Caco-2 (cell line): ENCODE measurements around the gene TACC2. TPM values are rescaled to one million over a fixed set of nuclear protein-coding genes. Genes with fewer than 3 reads are reported as not detected.

Experiments used
- BruUV-seq: library from RNA; stranded (reverse); fragments of 400-500 nt; replicated peaks from 2 replicates; lab custom pipeline; 2021; lab: Mats Ljungman, UMichigan
- CTCF ChIA-PET: fragments of 300-600 bp; sonication (Branson Sonifier 250); formaldehyde crosslinking; loops from one replicate; lab custom pipeline; 2022; ENCODE audit warnings: antibody characterized with exemption; lab: Charles Lee
- POLR2A ChIA-PET: fragments of 300-600 bp; sonication (Branson Sonifier 250); formaldehyde crosslinking; loops from one replicate; lab custom pipeline; 2022; ENCODE audit warnings: antibody characterized with exemption; lab: Charles Lee
- DNase-seq, 2 experiments: peaks; one replicate each; pipeline versions ENCODE4 v3.0.0 to v3.0.0-alpha.2; 2020 to 2022
- H3K27me3 ChIP-seq: replicated peaks from 2 replicates; pipeline ENCODE4 v1.6.0; 2011; ENCODE audit warnings: low read length; ENCODE audit not compliant: control insufficient read depth, insufficient read depth
- H3K36me3 ChIP-seq: 2 replicates; pipeline ENCODE4 v1.5.1; 2011; ENCODE audit warnings: low read length; ENCODE audit not compliant: control insufficient read depth, insufficient read depth
- H3K4me1 ChIP-seq: fragments of 250-450 bp; sonication (Bioruptor Pico); 2 replicates; pipeline ENCODE4 v1.5.1; 2020; ENCODE audit warnings: mild to moderate bottlenecking
- H3K4me3 ChIP-seq: 2 replicates; pipeline ENCODE4 v1.5.1; 2011; ENCODE audit warnings: low read depth, mild to moderate bottlenecking, control low read depth, low read length
- H3K9me3 ChIP-seq: fragments of 250-450 bp; sonication (Bioruptor Pico); 2 replicates; pipeline ENCODE4 v1.5.1; 2020; ENCODE audit warnings: mild to moderate bottlenecking, moderate library complexity
- H3K27ac Mint-ChIP-seq: one replicate; pipeline ENCODE4 v1.8.0; 2022; ENCODE audit warnings: mixed read lengths; ENCODE audit not compliant: unreplicated experiment
- H3K27me3 Mint-ChIP-seq: one replicate; pipeline ENCODE4 v1.8.0; 2022; ENCODE audit warnings: mixed read lengths; ENCODE audit not compliant: insufficient read depth, unreplicated experiment
- H3K36me3 Mint-ChIP-seq: one replicate; pipeline ENCODE4 v1.8.0; 2022; ENCODE audit warnings: mild to moderate bottlenecking, mixed read lengths; ENCODE audit not compliant: insufficient read depth, unreplicated experiment
- H3K4me1 Mint-ChIP-seq: one replicate; pipeline ENCODE4 v1.8.0; 2022; ENCODE audit warnings: low read depth, mixed read lengths; ENCODE audit not compliant: unreplicated experiment
- H3K4me3 Mint-ChIP-seq: one replicate; pipeline ENCODE4 v1.8.0; 2022; ENCODE audit warnings: mild to moderate bottlenecking, moderate library complexity, mixed read lengths; ENCODE audit not compliant: unreplicated experiment
- H3K9me3 Mint-ChIP-seq: one replicate; pipeline ENCODE4 v1.8.0; 2022; ENCODE audit warnings: mixed read lengths; ENCODE audit not compliant: unreplicated experiment
- intact Hi-C: fragments of 100-400 bp; cut with micrococcal nuclease; formaldehyde crosslinking; loops from one replicate; pipeline ENCODE4 v1.10.0; 2022; ENCODE audit not compliant: unreplicated experiment
- total RNA-seq: library from RNA; stranded (reverse); gene quantifications from 2 replicates; pipeline ENCODE4 v1.2.3, GENCODE V29; 2022
- TF ChIP-seq, protein P1 (sequence below), 2 experiments: fragments of 200-600 bp in 1 of 2; IDR thresholded peaks; 1 replicate in 1 of 2; 2 replicates in 1 of 2; pipeline versions ENCODE4 v1.5.1 to v1.8.0; 2011 to 2022; ENCODE audit warnings: antibody characterized with exemption in 1 of 2, control low read depth in 1 of 2, inconsistent platforms in 1 of 2, low read depth in 1 of 2, low read length in 1 of 2, mild to moderate bottlenecking in 1 of 2, moderate library complexity in 1 of 2; ENCODE audit not compliant: insufficient read depth in 1 of 2, severe bottlenecking in 1 of 2, unreplicated experiment in 1 of 2

The TACC2 gene
- total RNA-seq, 1 experiment from 2014 or later: 117 TPM

DNA sequence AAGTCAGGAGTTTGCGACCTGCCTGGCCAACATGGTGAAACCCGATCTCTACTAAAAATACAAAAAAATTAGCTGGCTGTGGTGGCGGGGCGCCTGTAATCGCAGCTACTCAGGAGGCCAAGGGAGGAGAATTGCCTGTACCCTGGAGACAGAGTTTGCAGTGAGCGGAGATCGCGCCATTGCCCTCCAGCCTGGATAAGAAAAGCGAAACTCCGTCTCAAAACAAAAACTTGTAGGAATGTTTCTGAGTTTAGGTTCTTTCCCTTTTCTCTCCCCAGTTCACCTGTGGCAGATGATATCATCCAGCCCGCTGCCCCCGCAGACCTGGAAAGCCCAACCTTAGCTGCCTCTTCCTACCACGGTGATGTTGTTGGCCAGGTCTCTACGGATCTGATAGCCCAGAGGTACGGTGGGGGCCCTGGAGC, 143.4 kb downstream of the TACC2 start:
- Histone ChIP-seq H3K9me3 (no peaks in the 10 kb centered on the region), H3K36me3 (peaks cover 4% of the 10 kb centered on the region), H3K4me1 (peaks cover 8% of the 10 kb centered on the region), H3K27me3 (no peaks in the 10 kb centered on the region), H3K4me3 (no peak overlapping the region)
- Mint-ChIP-seq H3K4me3 (no peak overlapping the region), H3K9me3 (no peaks in the 10 kb centered on the region), H3K36me3 (peaks cover 59% of the 10 kb centered on the region), H3K4me1 (peaks cover 13% of the 10 kb centered on the region), H3K27me3 (no peaks in the 10 kb centered on the region), H3K27ac (no peak overlapping the region)
- TF ChIP-seq, protein P1, sequence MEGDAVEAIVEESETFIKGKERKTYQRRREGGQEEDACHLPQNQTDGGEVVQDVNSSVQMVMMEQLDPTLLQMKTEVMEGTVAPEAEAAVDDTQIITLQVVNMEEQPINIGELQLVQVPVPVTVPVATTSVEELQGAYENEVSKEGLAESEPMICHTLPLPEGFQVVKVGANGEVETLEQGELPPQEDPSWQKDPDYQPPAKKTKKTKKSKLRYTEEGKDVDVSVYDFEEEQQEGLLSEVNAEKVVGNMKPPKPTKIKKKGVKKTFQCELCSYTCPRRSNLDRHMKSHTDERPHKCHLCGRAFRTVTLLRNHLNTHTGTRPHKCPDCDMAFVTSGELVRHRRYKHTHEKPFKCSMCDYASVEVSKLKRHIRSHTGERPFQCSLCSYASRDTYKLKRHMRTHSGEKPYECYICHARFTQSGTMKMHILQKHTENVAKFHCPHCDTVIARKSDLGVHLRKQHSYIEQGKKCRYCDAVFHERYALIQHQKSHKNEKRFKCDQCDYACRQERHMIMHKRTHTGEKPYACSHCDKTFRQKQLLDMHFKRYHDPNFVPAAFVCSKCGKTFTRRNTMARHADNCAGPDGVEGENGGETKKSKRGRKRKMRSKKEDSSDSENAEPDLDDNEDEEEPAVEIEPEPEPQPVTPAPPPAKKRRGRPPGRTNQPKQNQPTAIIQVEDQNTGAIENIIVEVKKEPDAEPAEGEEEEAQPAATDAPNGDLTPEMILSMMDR (IDR thresholded peaks at IDR 0.05; ENCODE audit: insufficient read depth in 1 of 2, low read depth in 1 of 2, low read length in 1 of 2, severe bottlenecking in 1 of 2, unreplicated experiment in 1 of 2): no peak
- DNase-seq: no peak
- ChIA-PET CTCF (no interaction called here), POLR2A (no interaction called here)
- intact Hi-C loops: no loop called here
- no TSS peak for BruUV-seq

DNA sequence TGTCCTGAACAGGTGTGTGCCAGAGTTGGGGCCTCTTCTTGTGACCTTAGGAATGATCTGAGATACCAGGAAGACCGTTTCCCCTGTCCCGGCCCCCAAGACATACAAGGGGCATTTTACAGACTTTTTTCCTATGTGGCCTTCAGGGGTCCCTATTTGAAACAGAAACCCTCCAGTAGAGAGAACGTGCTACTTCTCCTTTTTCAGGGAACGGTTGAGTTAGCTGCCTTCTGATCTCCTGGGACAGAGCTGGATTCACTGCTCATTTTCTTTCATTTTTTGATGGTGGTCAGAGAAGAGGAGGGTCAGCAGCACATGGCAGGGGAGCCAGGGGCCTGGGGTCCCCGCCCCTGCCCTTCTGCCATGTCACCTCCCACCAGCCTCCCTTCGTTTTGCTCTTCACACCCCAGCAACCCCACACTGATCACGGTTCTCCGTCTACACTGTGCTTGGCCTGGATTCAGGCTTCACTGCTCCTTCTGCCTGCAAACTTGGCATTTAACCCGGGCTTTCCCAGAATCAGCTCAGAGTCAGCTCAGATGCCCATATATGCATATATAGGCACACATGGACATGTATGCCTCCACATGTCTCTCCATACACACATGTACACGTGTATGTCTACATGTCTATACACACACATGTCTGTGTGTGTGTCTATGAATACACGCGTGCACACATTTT, 144.1 kb downstream of the TACC2 start:
- H3K9me3 ChIP-seq: no peaks in the 10 kb centered on the region
- BruUV-seq: no TSS peak
- ChIA-PET POLR2A (no interaction called here), CTCF (no interaction called here)
- no peaks in the 10 kb centered on the region for H3K27me3 ChIP-seq
- H3K4me3 ChIP-seq: no peak overlapping the region
- no peak overlapping the region for H3K4me3 Mint-ChIP-seq
- H3K27ac Mint-ChIP-seq: no peak overlapping the region
- H3K4me1 ChIP-seq: peaks cover 1% of the 10 kb centered on the region
- intact Hi-C loops: no loop called here
- peaks cover 4% of the 10 kb centered on the region for H3K36me3 ChIP-seq
- no peak for DNase-seq
- TF ChIP-seq, protein P1 (IDR thresholded peaks at IDR 0.05; ENCODE audit: insufficient read depth in 1 of 2, low read depth in 1 of 2, low read length in 1 of 2, severe bottlenecking in 1 of 2, unreplicated experiment in 1 of 2): no peak
- no peaks in the 10 kb centered on the region for H3K9me3 Mint-ChIP-seq
- peaks cover 9% of the 10 kb centered on the region for H3K4me1 Mint-ChIP-seq
- H3K27me3 Mint-ChIP-seq: no peaks in the 10 kb centered on the region
- H3K36me3 Mint-ChIP-seq: peaks cover 63% of the 10 kb centered on the region

DNA sequence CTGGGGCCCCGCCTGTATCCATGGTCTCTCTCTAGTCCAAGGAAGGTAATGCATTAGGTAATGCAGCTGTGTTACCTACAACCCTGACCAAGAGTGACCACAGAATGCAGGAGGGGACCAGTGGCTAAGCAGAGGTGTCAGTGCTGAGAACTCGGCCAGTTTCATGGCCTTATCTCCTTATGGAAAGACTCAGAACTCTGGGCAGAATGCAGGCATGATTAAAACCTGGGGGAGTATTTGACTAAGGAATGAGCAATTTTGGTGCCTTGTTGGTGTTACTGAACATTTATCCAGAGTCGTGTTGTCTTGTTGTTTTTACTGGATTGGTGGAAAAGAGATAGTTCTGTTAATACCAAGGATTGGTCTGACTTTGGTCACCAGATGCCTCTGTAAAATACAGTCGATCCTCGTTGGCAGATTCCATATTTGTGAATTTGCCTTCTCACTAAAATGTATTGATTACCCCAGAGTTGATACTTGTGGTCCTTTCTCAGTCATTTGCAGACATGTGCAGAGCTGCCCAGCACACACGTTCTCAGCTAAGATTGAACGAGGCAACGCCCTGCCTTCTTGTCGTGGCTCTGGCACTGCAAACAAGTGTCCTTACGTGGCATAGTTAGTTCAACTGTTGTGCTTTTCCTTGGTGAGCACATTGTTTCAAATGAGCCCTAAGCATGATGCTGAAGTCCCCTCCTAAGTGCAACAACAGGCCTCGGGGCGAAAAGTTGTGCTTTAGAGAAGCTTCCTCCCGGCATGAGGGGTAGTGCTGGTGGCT, 146.5 kb downstream of the TACC2 start:
- TF ChIP-seq, protein P1 (IDR thresholded peaks at IDR 0.05; ENCODE audit: insufficient read depth in 1 of 2, low read depth in 1 of 2, low read length in 1 of 2, severe bottlenecking in 1 of 2, unreplicated experiment in 1 of 2): no peak

More for the DNA sequence above, 146.5 kb downstream of the TACC2 start:
- no peaks in the 10 kb centered on the region for H3K9me3 Mint-ChIP-seq
- no peak overlapping the region for H3K4me3 Mint-ChIP-seq
- no TSS peak for BruUV-seq
- Histone ChIP-seq H3K36me3 (peaks cover 4% of the 10 kb centered on the region), H3K9me3 (no peaks in the 10 kb centered on the region), H3K4me3 (no peak overlapping the region), H3K27me3 (no peaks in the 10 kb centered on the region), H3K4me1 (no peaks in the 10 kb centered on the region; the same call in 1 of the 2 replicates)
- peaks cover 19% of the 10 kb centered on the region for H3K4me1 Mint-ChIP-seq
- POLR2A ChIA-PET: no interaction called here
- H3K27me3 Mint-ChIP-seq: no peaks in the 10 kb centered on the region
- peaks cover 71% of the 10 kb centered on the region for H3K36me3 Mint-ChIP-seq
- intact Hi-C loops: no loop called here
- no peak for DNase-seq
- CTCF ChIA-PET: no interaction called here
- peak overlapping the region; percentile 22 for H3K27ac Mint-ChIP-seq
